ENCODE measurements around the gene AGBL5. TPM values are rescaled to one million over a fixed set of nuclear protein-coding genes. Genes with fewer than 3 reads are reported as not detected.
"Not testable (repeated sequence)": the region's sequence is repeated elsewhere in the genome, so short reads cannot be mapped to it uniquely, and the experiment has no call there.

The AGBL5 gene
- polyA plus RNA-seq, 1 donor (not counting 4 experiments of a cell fraction or from before 2014, with no cell fraction given), result 25.5 TPM

DNA sequence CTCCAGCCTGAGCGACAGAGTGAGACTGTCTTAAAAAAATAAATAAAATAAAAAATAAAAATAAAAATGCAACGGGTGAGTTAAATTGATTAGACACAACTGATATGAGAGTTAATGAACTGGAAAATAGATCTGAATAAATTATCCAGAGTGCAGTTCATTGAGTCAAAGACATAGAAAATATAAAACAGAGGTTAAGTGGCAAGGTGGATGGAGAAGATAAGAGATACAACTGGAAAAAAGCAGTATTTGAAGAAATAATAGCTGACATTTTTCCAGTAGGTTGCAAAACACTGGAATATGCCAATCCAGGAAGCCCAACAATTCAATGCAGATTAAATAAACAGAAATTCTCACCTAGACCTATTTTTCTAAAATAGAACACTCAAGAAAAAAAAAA is 56.8 kb downstream of the AGBL5 start:
- Histone ChIP-seq H4K20me1 (ENCODE audit: control insufficient read depth, extremely low read depth, insufficient read depth, low read length) (no peaks in the 10 kb centered on the region), H3K9me1 (ENCODE audit: control insufficient read depth, extremely low read depth, insufficient read depth, low read length) (no peaks in the 10 kb centered on the region), H3K4me1 (ENCODE audit: control insufficient read depth, extremely low read depth, insufficient read depth, low read length) (no peaks in the 10 kb centered on the region), H3K27ac (ENCODE audit: control insufficient read depth, insufficient read depth, low read length) (no peak overlapping the region), H2AFZ (ENCODE audit: control insufficient read depth, low read length) (no peak overlapping the region), H3K79me2 (ENCODE audit: control insufficient read depth, insufficient read depth, low read length) (no peaks in the 10 kb centered on the region), H3K36me3 (ENCODE audit: control insufficient read depth in 2 of 2, extremely low read depth in 1 of 2, insufficient read depth in 2 of 2, low read length in 2 of 2) (no peaks in the 10 kb centered on the region), H3K4me2 (ENCODE audit: control insufficient read depth, extremely low read depth, insufficient read depth, low read depth, low read length) (no peak overlapping the region), H3K27me3 (ENCODE audit: control insufficient read depth, extremely low read depth, insufficient read depth, low read length) (peaks cover 3% of the 10 kb centered on the region), H3K9ac (ENCODE audit: control insufficient read depth, extremely low read depth, insufficient read depth, low read length) (no peak overlapping the region), H3K4me3 (ENCODE audit: control insufficient read depth in 2 of 3, extremely low read depth in 1 of 3, insufficient read depth in 2 of 3, low read depth in 1 of 3, low read length in 3 of 3) (no peak overlapping the region), H3K9me3 (ENCODE audit: control insufficient read depth, low read depth, low read length) (no peaks in the 10 kb centered on the region)
- TF ChIP-seq, protein P1, sequence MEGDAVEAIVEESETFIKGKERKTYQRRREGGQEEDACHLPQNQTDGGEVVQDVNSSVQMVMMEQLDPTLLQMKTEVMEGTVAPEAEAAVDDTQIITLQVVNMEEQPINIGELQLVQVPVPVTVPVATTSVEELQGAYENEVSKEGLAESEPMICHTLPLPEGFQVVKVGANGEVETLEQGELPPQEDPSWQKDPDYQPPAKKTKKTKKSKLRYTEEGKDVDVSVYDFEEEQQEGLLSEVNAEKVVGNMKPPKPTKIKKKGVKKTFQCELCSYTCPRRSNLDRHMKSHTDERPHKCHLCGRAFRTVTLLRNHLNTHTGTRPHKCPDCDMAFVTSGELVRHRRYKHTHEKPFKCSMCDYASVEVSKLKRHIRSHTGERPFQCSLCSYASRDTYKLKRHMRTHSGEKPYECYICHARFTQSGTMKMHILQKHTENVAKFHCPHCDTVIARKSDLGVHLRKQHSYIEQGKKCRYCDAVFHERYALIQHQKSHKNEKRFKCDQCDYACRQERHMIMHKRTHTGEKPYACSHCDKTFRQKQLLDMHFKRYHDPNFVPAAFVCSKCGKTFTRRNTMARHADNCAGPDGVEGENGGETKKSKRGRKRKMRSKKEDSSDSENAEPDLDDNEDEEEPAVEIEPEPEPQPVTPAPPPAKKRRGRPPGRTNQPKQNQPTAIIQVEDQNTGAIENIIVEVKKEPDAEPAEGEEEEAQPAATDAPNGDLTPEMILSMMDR (optimal IDR thresholded peaks at IDR 0.05 in 1 of 3, IDR thresholded peaks at IDR 0.05 in 1 of 3, conservative IDR thresholded peaks at IDR 0.05 in 1 of 3; ENCODE audit: extremely low read depth in 1 of 3, insufficient read depth in 2 of 3, low read length in 3 of 3), result no peak
- DNase-seq (ENCODE audit: low read depth, low spot score) (no peak), FAIRE-seq (no peak)
- dilution Hi-C loops (cut with MboI; ENCODE audit: extremely low pct_ligation_motif_present, low sequenced_read_pairs), result no loop called here

DNA sequence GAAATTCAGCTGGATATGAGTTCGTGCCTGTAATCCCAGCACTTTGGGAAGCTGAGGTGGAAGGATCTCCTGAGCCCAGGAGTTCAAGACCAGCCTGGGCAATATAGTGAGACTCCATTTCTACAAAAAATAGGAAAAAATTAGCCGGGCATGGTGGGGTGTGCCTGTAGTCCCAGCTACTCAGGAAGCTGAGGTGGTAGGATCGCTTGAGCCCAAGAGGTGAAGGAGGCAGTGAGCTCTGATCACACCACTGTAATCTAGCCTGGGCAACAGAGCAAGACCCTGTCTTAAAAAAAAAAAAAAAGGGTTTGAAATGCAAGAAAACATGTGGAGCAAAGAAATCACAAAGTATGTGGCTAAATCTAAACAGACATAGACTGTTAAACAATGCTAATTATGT is 57.6 kb downstream of the AGBL5 start:
- no peaks in the 10 kb centered on the region for H3K4me1 ChIP-seq (ENCODE audit: control insufficient read depth, extremely low read depth, insufficient read depth, low read length)
- no peak for FAIRE-seq
- dilution Hi-C loops (cut with MboI; ENCODE audit: extremely low pct_ligation_motif_present, low sequenced_read_pairs), result no loop called here

DNA sequence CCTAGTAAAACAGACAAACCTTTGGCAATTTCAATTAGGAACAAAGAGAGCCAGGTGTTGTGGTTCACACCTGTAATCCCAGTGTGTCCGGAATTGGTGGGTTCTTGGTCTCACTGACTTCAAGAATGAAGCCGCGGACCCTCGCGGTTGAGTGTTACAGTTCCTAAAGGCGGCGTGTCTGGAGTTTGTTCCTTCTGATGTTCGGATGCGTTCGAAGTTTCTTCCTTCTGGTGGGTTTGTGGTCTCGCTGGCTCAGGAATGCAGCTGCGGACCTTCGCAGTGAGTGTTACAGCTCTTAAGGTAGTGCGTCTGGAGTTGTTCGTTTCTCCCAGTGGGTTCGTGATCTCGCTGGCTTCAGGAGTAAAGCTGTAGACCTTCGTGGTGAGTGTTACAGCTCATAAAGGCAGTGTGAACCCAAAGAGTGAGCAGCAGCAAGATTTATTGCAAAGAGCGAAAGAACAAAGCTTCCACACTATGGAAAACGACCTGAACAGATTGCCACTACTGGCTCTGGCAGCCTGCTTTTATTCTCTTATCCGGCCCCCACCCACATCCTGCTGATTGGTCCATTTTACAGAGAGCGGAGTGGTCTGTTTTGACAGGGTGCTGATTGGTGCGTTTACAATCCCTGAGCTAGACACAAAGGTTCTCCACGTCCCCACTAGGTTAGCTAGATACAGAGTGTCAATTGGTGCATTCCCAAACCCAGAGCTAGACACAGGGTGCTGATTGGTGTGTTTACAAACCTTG is 59.3 kb downstream of the AGBL5 start:
- H2AFZ ChIP-seq (ENCODE audit: control insufficient read depth, low read length); DNase-seq (ENCODE audit: low read depth, low spot score); H3K36me3 ChIP-seq (ENCODE audit: control insufficient read depth in 2 of 2, extremely low read depth in 1 of 2, insufficient read depth in 2 of 2, low read length in 2 of 2): not testable (repeated sequence)

More for the DNA sequence above, 57.6 kb downstream of the AGBL5 start:
- no peak overlapping the region for H3K9ac ChIP-seq (ENCODE audit: control insufficient read depth, extremely low read depth, insufficient read depth, low read length)
- no peaks in the 10 kb centered on the region for H3K36me3 ChIP-seq (ENCODE audit: control insufficient read depth in 2 of 2, extremely low read depth in 1 of 2, insufficient read depth in 2 of 2, low read length in 2 of 2)
- H3K9me1 ChIP-seq (ENCODE audit: control insufficient read depth, extremely low read depth, insufficient read depth, low read length), result no peaks in the 10 kb centered on the region
- DNase-seq (ENCODE audit: low read depth, low spot score), result no peak
- no peak overlapping the region for H2AFZ ChIP-seq (ENCODE audit: control insufficient read depth, low read length)
- TF ChIP-seq, protein P1 (optimal IDR thresholded peaks at IDR 0.05 in 1 of 3, IDR thresholded peaks at IDR 0.05 in 1 of 3, conservative IDR thresholded peaks at IDR 0.05 in 1 of 3; ENCODE audit: extremely low read depth in 1 of 3, insufficient read depth in 2 of 3, low read length in 3 of 3), result no peak
- TF ChIP-seq EZH2 (IDR thresholded peaks at IDR 0.05; ENCODE audit: low read length), result no peak
- H3K9me3 ChIP-seq (ENCODE audit: control insufficient read depth, low read depth, low read length), result no peaks in the 10 kb centered on the region
- peaks cover under 1% of the 10 kb centered on the region for H3K27me3 ChIP-seq (ENCODE audit: control insufficient read depth, extremely low read depth, insufficient read depth, low read length)
- no peaks in the 10 kb centered on the region for H4K20me1 ChIP-seq (ENCODE audit: control insufficient read depth, extremely low read depth, insufficient read depth, low read length)
- no peak overlapping the region for H3K27ac ChIP-seq (ENCODE audit: control insufficient read depth, insufficient read depth, low read length)
- H3K79me2 ChIP-seq (ENCODE audit: control insufficient read depth, insufficient read depth, low read length), result no peaks in the 10 kb centered on the region
- no peak overlapping the region for H3K4me2 ChIP-seq (ENCODE audit: control insufficient read depth, extremely low read depth, insufficient read depth, low read depth, low read length)
- H3K4me3 ChIP-seq (ENCODE audit: control insufficient read depth in 2 of 3, extremely low read depth in 1 of 3, insufficient read depth in 2 of 3, low read depth in 1 of 3, low read length in 3 of 3), result no peak overlapping the region

More for the DNA sequence above, 59.3 kb downstream of the AGBL5 start:
- H3K4me2 ChIP-seq (ENCODE audit: control insufficient read depth, extremely low read depth, insufficient read depth, low read depth, low read length); H3K9ac ChIP-seq (ENCODE audit: control insufficient read depth, extremely low read depth, insufficient read depth, low read length); H3K4me1 ChIP-seq (ENCODE audit: control insufficient read depth, extremely low read depth, insufficient read depth, low read length); H4K20me1 ChIP-seq (ENCODE audit: control insufficient read depth, extremely low read depth, insufficient read depth, low read length); dilution Hi-C loops (cut with MboI; ENCODE audit: extremely low pct_ligation_motif_present, low sequenced_read_pairs); FAIRE-seq; H3K9me1 ChIP-seq (ENCODE audit: control insufficient read depth, extremely low read depth, insufficient read depth, low read length); H3K79me2 ChIP-seq (ENCODE audit: control insufficient read depth, insufficient read depth, low read length); H3K27me3 ChIP-seq (ENCODE audit: control insufficient read depth, extremely low read depth, insufficient read depth, low read length); H3K4me3 ChIP-seq (ENCODE audit: control insufficient read depth in 2 of 3, extremely low read depth in 1 of 3, insufficient read depth in 2 of 3, low read depth in 1 of 3, low read length in 3 of 3); H3K27ac ChIP-seq (ENCODE audit: control insufficient read depth, insufficient read depth, low read length); H3K9me3 ChIP-seq (ENCODE audit: control insufficient read depth, low read depth, low read length): not testable (repeated sequence)
